Activated naive CD4-positive, alpha-beta T cell treated with anti-CD3 and anti-CD28 coated beads, Interleukin-2, amount 50 U/mL, for 24 hours (primary cell): Measurements from ENCODE around the gene OPTC.

Experiments used
- H3K27ac Mint-ChIP-seq: one replicate; pipeline ENCODE4 v1.8.0; 2021; ENCODE audit warnings: mild to moderate bottlenecking, mixed read lengths
- H3K27me3 Mint-ChIP-seq: one replicate; pipeline ENCODE4 v1.8.0; 2021; ENCODE audit warnings: mixed read lengths
- H3K36me3 Mint-ChIP-seq: one replicate; pipeline ENCODE4 v1.8.0; 2021; ENCODE audit warnings: mixed read lengths
- H3K4me1 Mint-ChIP-seq: one replicate; pipeline ENCODE4 v1.8.0; 2021; ENCODE audit warnings: mixed read lengths
- H3K4me3 Mint-ChIP-seq: one replicate; pipeline ENCODE4 v1.8.0; 2021; ENCODE audit warnings: mild to moderate bottlenecking, mixed read lengths
- H3K9me3 Mint-ChIP-seq: one replicate; pipeline ENCODE4 v1.8.0; 2021; ENCODE audit warnings: mixed read lengths

Gene OPTC

GRCh38 chr1:203475012-203475981, 18.7 kb upstream of the OPTC start, which contains the start of gene PRELP:
Gene PRELP (plus strand): TSS chr1:203475806. CDS start chr1:203483185, 7,379 bp downstream.
- H3K4me3 Mint-ChIP-seq: no peak within 1 kb of the TSS
- H3K27me3 Mint-ChIP-seq: peaks cover 8% of the 10 kb centered on the region
- H3K27ac Mint-ChIP-seq: no peak within 1 kb of the TSS

GRCh38 chr1:203476216-203476814, 17.6 kb upstream of the OPTC start:
- Mint-ChIP-seq H3K36me3 (no peaks in the 10 kb centered on the region), H3K4me3 (no peak overlapping the region), H3K9me3 (no peaks in the 10 kb centered on the region), H3K27ac (no peak overlapping the region), H3K4me1 (no peaks in the 10 kb centered on the region), H3K27me3 (peaks cover 8% of the 10 kb centered on the region)

More at GRCh38 chr1:203475012-203475981, 18.7 kb upstream of the OPTC start, which contains the start of gene PRELP:
- Mint-ChIP-seq H3K36me3 (no peaks in the 10 kb centered on the region), H3K9me3 (no peaks in the 10 kb centered on the region), H3K4me1 (no peaks in the 10 kb centered on the region)

- Mint-ChIP-seq H3K27me3 (peaks cover 5% of the 10 kb centered on the region), H3K36me3 (no peaks in the 10 kb centered on the region)
These were observed 16.2 kb upstream of the OPTC start for GRCh38 chr1:203477748-203478147.

DNA sequence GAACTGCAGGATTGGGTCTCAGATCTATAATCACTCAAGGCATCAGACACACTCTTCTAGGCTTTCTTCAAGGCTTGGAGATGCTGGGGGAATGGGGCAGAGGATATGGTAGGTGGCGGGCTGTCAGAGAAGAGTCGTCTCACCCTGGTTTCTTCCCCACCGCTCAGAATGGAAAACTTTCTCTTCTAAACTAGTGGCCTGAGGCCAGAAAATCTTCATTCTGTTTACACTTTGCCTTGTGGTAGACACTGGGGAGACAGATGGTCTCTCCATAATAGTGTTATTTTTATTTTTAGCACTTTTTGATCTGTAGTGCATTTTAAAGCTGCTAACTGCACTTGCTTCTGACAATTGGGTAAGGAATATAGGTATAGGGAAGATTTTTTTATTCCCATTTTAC, 15.7 kb upstream of the OPTC start:
- Mint-ChIP-seq H3K27me3 (peaks cover 5% of the 10 kb centered on the region), H3K36me3 (no peaks in the 10 kb centered on the region), H3K27ac (no peak overlapping the region), H3K4me1 (no peaks in the 10 kb centered on the region), H3K4me3 (no peak overlapping the region), H3K9me3 (no peaks in the 10 kb centered on the region)

More at GRCh38 chr1:203477748-203478147, 16.2 kb upstream of the OPTC start:
- no peak overlapping the region for H3K27ac Mint-ChIP-seq
- no peaks in the 10 kb centered on the region for H3K9me3 Mint-ChIP-seq
- H3K4me1 Mint-ChIP-seq: no peaks in the 10 kb centered on the region
- H3K4me3 Mint-ChIP-seq: no peak overlapping the region

GRCh38 chr1:203478986-203479385, 15.0 kb upstream of the OPTC start:
- no peak overlapping the region for H3K4me3 Mint-ChIP-seq
- H3K4me1 Mint-ChIP-seq: no peaks in the 10 kb centered on the region
- no peaks in the 10 kb centered on the region for H3K36me3 Mint-ChIP-seq
- no peak overlapping the region for H3K27ac Mint-ChIP-seq
- no peaks in the 10 kb centered on the region for H3K9me3 Mint-ChIP-seq
- peaks cover 5% of the 10 kb centered on the region for H3K27me3 Mint-ChIP-seq

DNA sequence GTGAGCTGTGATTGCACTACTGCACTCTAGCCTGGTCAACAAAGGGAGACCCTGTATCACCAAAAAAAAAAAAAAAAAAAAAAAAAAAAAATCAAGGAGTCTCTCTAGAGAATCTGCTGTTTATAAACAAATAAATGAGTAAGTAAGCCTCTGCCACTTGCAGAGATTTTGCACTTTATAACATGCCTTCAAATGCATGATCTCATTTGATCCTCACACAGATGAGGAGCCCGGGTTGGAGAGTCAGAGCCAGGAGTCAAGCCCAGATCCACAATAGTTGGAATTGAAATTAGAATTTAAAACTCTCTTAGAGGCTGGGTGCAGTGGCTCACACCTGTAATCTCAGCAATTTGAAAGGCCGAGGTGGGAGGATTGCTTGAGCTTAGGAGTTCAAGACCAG, 14.3 kb upstream of the OPTC start:
- Mint-ChIP-seq H3K4me3 (no peak overlapping the region), H3K36me3 (no peaks in the 10 kb centered on the region), H3K27ac (no peak overlapping the region), H3K9me3 (no peaks in the 10 kb centered on the region), H3K4me1 (no peaks in the 10 kb centered on the region), H3K27me3 (peaks cover 5% of the 10 kb centered on the region)

DNA sequence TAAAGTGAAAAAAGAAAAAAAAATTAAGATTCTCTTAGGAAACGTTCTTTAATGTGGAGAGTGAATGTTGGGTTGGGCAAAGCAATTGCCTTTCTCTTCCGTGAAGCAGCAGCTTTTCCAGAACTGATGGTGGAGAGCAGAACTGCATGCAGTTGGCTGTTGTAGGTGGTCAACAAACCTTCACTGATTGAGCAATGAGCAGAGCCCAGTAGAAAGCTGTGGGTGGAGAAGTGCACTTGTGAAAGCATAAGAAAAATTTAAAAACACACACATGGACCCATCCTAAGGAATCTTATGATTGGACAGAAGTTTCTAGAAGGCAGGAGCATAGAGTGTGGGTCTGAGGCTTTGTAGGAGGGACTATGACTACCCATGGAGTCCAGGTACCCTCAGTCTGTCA, 13.9 kb upstream of the OPTC start:
- Mint-ChIP-seq H3K27ac (no peak overlapping the region), H3K9me3 (no peaks in the 10 kb centered on the region), H3K4me1 (no peaks in the 10 kb centered on the region), H3K36me3 (no peaks in the 10 kb centered on the region), H3K4me3 (no peak overlapping the region), H3K27me3 (peaks cover 5% of the 10 kb centered on the region)

DNA sequence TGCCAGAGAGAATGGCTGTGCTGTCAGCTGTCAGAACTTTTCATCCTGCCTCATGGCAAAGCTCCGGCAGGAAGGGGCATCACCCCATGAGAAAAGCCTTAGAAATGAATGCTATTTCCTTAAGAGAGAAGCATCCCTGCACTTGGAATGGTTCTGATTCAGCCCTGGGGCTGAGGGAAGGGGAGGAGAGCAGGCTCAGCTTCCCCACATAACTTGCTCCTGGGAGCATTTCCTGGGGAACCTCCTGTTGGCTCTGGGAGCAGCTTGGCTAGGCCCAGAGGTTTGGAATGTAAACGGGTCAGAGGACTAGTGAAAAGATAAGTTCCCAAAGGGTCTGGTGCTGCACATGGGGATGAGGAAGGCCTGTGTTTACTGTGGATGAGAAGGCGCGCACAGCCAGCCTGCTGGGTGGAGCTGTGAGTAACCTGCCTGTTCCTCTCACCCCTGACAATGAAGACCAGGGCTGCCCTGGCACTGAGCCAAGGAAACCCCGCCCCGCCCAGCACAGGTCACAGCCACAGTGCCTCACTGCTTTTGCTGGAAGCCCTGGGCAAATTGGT, 13.3 kb upstream of the OPTC start:
- Mint-ChIP-seq H3K27me3 (peaks cover 5% of the 10 kb centered on the region), H3K27ac (no peak overlapping the region), H3K4me3 (no peak overlapping the region), H3K36me3 (no peaks in the 10 kb centered on the region), H3K4me1 (no peaks in the 10 kb centered on the region), H3K9me3 (no peaks in the 10 kb centered on the region)

- H3K9me3 Mint-ChIP-seq: no peaks in the 10 kb centered on the region
- no peak overlapping the region for H3K27ac Mint-ChIP-seq
- no peaks in the 10 kb centered on the region for H3K36me3 Mint-ChIP-seq
- H3K4me1 Mint-ChIP-seq: no peaks in the 10 kb centered on the region
- peaks cover 2% of the 10 kb centered on the region for H3K27me3 Mint-ChIP-seq
- H3K4me3 Mint-ChIP-seq: no peak overlapping the region
These were observed 12.8 kb upstream of the OPTC start for GRCh38 chr1:203481196-203481595.

DNA sequence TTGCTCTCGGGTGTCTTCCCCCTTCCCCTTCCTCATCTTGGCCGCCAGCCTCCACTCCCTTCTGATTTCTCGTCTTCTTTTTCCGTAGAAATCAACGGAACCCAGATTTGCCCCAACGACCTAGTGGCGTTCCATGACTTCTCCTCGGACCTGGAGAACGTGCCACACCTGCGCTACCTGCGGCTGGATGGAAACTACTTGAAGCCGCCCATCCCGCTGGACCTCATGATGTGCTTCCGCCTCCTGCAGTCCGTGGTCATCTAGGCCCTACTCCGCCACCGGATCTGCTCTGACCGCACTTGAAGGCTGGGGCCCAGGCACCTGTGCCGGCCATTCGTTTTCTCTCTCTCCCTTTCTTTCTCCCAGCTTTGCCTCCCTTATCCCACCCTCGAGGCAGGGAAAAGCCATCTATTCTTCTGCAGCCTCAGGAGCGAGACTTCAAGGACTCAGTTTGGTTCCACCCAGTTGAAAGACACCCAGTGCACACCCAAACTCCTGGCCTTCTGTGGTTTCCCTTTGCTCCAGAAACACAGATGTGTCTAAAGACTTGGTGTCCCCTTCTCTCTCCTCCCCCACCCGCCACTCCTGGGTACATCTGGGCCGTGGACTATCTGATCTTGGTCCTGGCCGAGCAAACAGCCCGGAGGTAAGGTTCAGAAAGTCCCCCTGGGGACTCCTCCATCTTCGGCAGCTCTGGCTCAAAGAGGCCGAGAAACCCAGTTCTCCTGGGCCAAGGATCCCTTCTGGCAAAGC, 7.2 kb upstream of the OPTC start:
- no peaks in the 10 kb centered on the region for H3K27me3 Mint-ChIP-seq
- peaks cover 7% of the 10 kb centered on the region for H3K4me1 Mint-ChIP-seq
- no peaks in the 10 kb centered on the region for H3K36me3 Mint-ChIP-seq
- H3K4me3 Mint-ChIP-seq: peak overlapping the region; percentile 78
- no peaks in the 10 kb centered on the region for H3K9me3 Mint-ChIP-seq
- H3K27ac Mint-ChIP-seq: no peak overlapping the region

- Mint-ChIP-seq H3K27me3 (no peaks in the 10 kb centered on the region), H3K4me1 (peaks cover 7% of the 10 kb centered on the region), H3K36me3 (no peaks in the 10 kb centered on the region), H3K27ac (no peak overlapping the region), H3K9me3 (no peaks in the 10 kb centered on the region), H3K4me3 (no peak overlapping the region)
These were observed 5.4 kb upstream of the OPTC start for GRCh38 chr1:203488539-203488938.

- H3K4me3 Mint-ChIP-seq: no peak overlapping the region
- no peak overlapping the region for H3K27ac Mint-ChIP-seq
- H3K36me3 Mint-ChIP-seq: no peaks in the 10 kb centered on the region
- H3K27me3 Mint-ChIP-seq: no peaks in the 10 kb centered on the region
- peaks cover 7% of the 10 kb centered on the region for H3K4me1 Mint-ChIP-seq
- H3K9me3 Mint-ChIP-seq: no peaks in the 10 kb centered on the region
These were observed 3.3 kb upstream of the OPTC start for GRCh38 chr1:203490607-203491006.

DNA sequence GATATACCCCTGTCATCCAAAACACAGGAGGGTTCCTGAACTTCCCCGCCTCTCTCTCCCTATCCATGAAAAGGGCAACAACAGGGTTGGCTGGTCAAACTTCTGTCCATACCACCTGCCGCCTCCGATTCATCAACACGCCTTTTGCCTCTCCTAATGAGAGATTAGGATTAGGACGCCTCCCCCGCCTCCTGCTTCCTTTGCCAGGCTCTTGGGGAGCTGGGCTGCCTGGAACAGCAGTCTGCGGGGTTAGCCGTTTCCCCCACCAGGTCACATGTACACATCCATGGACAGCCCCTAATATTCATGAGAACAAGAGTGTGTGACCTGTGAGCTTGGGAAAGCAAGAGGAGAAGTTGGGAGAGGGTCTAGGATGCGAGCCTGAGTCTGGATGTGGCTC, 2.3 kb upstream of the OPTC start:
- peaks cover 7% of the 10 kb centered on the region for H3K4me1 Mint-ChIP-seq
- H3K27me3 Mint-ChIP-seq: no peaks in the 10 kb centered on the region
- H3K27ac Mint-ChIP-seq: no peak overlapping the region
- H3K4me3 Mint-ChIP-seq: no peak overlapping the region
- no peaks in the 10 kb centered on the region for H3K9me3 Mint-ChIP-seq
- H3K36me3 Mint-ChIP-seq: no peaks in the 10 kb centered on the region

- Mint-ChIP-seq H3K36me3 (no peaks in the 10 kb centered on the region), H3K27ac (no peak overlapping the region), H3K27me3 (no peaks in the 10 kb centered on the region), H3K4me3 (no peak overlapping the region), H3K9me3 (no peaks in the 10 kb centered on the region), H3K4me1 (peaks cover 7% of the 10 kb centered on the region)
These were observed 1.7 kb upstream of the OPTC start for GRCh38 chr1:203492082-203492747.

GRCh38 chr1:203492748-203493130, 1.2 kb upstream of the OPTC start:
- peaks cover 7% of the 10 kb centered on the region for H3K4me1 Mint-ChIP-seq
- H3K4me3 Mint-ChIP-seq: no peak overlapping the region
- no peaks in the 10 kb centered on the region for H3K36me3 Mint-ChIP-seq
- H3K27me3 Mint-ChIP-seq: no peaks in the 10 kb centered on the region
- H3K27ac Mint-ChIP-seq: no peak overlapping the region
- H3K9me3 Mint-ChIP-seq: no peaks in the 10 kb centered on the region
